K562 (cell line): ENCODE measurements around the gene WDR20. TPM values are rescaled to one million over a fixed set of nuclear protein-coding genes. Genes with fewer than 3 reads are reported as not detected.
A peak's percentile ranks its signal among the peaks of the same experiment; 100 is the strongest.

ENCODE experiments used
- ATAC-seq: fragments of 200-7000 bp; cut with Tn5 transposase; 3 replicates; pipeline ENCODE4 v1.9.1; 2020; ENCODE audit warnings: moderate library complexity
- BruUV-seq: library from RNA; stranded (reverse); fragments of 400-500 nt; replicated peaks from 2 replicates; lab custom pipeline; 2021; lab: Mats Ljungman, UMichigan
- CTCF ChIA-PET: fragments of 300-600 bp; formaldehyde crosslinking; extraction: SDS; loops from one replicate; lab custom pipeline; 2021; ENCODE audit warnings: low intra/inter-chr PET ratio; lab: Yijun Ruan, JAX
- POLR2A ChIA-PET: fragments of 300-600, 350-650 bp; sonication (Branson Sonifier 250); formaldehyde crosslinking; extraction: SDS; loops from one replicate; lab custom pipeline; 2021; ENCODE audit warnings: antibody characterized with exemption, inconsistent platforms; lab: Yijun Ruan, JAX
- DNase-seq, 4 experiments: peaks; one replicate each; pipeline versions ENCODE4 v3.0.0 to v3.0.0-alpha.2; 2011 to 2018; ENCODE audit warnings: low spot score in 3 of 4, mixed read lengths in 3 of 4; ENCODE audit errors: extremely low read depth in 1 of 4
- FAIRE-seq: peaks from 2 replicates; lab custom pipeline; 2011; peaks lifted over from hg19 to GRCh38; lab: Jason Lieb, UNC
- H2AFZ ChIP-seq: 2 replicates; pipeline ENCODE4 v1.6.0; 2011; ENCODE audit warnings: low read depth, low read length, control low read depth, inconsistent platforms
- H3K27ac ChIP-seq: fragments of 200-600 bp; 3 replicates; pipeline ENCODE4 v1.8.0; 2011; ENCODE audit warnings: low read depth, mild to moderate bottlenecking, control low read depth, inconsistent platforms, low read length, moderate library complexity, mixed read lengths; ENCODE audit errors: extremely low read depth
- H3K27me3 ChIP-seq, 2 experiments: fragments of 300-600 bp in 1 of 2; 2 replicates in 1 of 2; 3 replicates in 1 of 2; pipeline versions ENCODE4 v1.6.0 to v1.8.0; 2011; ENCODE audit warnings: inconsistent platforms in 2 of 2, low read length in 2 of 2, mild to moderate bottlenecking in 1 of 2, mixed read lengths in 1 of 2, moderate library complexity in 1 of 2; ENCODE audit not compliant: control insufficient read depth in 2 of 2, insufficient read depth in 2 of 2
- H3K36me3 ChIP-seq: fragments of 300-600 bp; 3 replicates; pipeline ENCODE4 v1.8.0; 2011; ENCODE audit warnings: mild to moderate bottlenecking, low read length, inconsistent platforms; ENCODE audit not compliant: control insufficient read depth, insufficient read depth
- H3K4me1 ChIP-seq, 2 experiments: fragments of 200-600 bp in 1 of 2; replicated peaks in 1 of 2; 2 replicates in 1 of 2; 3 replicates in 1 of 2; pipeline versions ENCODE4 v1.5.1 to v1.8.0; 2011; ENCODE audit warnings: inconsistent platforms in 2 of 2, low read length in 2 of 2, mild to moderate bottlenecking in 1 of 2, mixed read lengths in 1 of 2, moderate library complexity in 1 of 2; ENCODE audit not compliant: control insufficient read depth in 2 of 2, insufficient read depth in 2 of 2
- H3K4me2 ChIP-seq: 2 replicates; pipeline ENCODE4 v1.6.1; 2011; ENCODE audit warnings: low read length, control low read depth, inconsistent platforms, mixed read lengths; ENCODE audit not compliant: insufficient read depth
- H3K4me3 ChIP-seq: fragments of 200-600 bp; sonication (generic), shearing (Covaris generic); 2 replicates; pipeline ENCODE4 v1.5.1; 2016; ENCODE audit warnings: control low read depth, inconsistent platforms
- H3K79me2 ChIP-seq: fragments of 200-600 bp; 3 replicates; pipeline ENCODE4 v1.8.0; 2011; ENCODE audit warnings: low read length, inconsistent platforms; ENCODE audit not compliant: control insufficient read depth, insufficient read depth
- H3K9ac ChIP-seq, 2 experiments: 2 replicates each; pipeline versions ENCODE4 v1.6.0 to v1.6.1; 2011; ENCODE audit warnings: low read depth in 2 of 2, low read length in 2 of 2, control low read depth in 1 of 2, inconsistent platforms in 1 of 2, mild to moderate bottlenecking in 1 of 2, mixed read lengths in 1 of 2; ENCODE audit not compliant: insufficient read depth in 1 of 2
- H3K9me1 ChIP-seq: one replicate; pipeline ENCODE4 v1.6.0; 2011; ENCODE audit warnings: inconsistent platforms, mild to moderate bottlenecking, low read length, moderate library complexity; ENCODE audit not compliant: control insufficient read depth, insufficient read depth
- H3K9me3 ChIP-seq: replicated peaks from 2 replicates; pipeline ENCODE4 v1.5.1; 2011; ENCODE audit warnings: low read depth, low read length, inconsistent platforms; ENCODE audit not compliant: control insufficient read depth, insufficient read depth
- H4K20me1 ChIP-seq: replicated peaks from 2 replicates; pipeline ENCODE4 v1.6.1; 2011; ENCODE audit warnings: low read length, inconsistent platforms, mixed read lengths; ENCODE audit not compliant: control insufficient read depth, insufficient read depth
- HDGF ChIP-seq: fragments of 450-650 bp; IDR thresholded peaks from 2 replicates; pipeline ENCODE4 v1.6.1; 2016
- KLF1 ChIP-seq: fragments of 450-650 bp; IDR thresholded peaks from 2 replicates; pipeline ENCODE4 v1.6.1; 2016; ENCODE audit warnings: missing genetic modification characterization, missing compliant biosample characterization
- MAZ ChIP-seq, 2 experiments: fragments of 450-650 bp in 1 of 2; sonication (generic) in 1 of 2; formaldehyde crosslinking; IDR thresholded peaks in 1 of 2; conservative IDR thresholded peaks in 1 of 2; 2 replicates each; pipeline versions ENCODE4 v1.4.0 to v1.5.0; 2020; ENCODE audit warnings: mild to moderate bottlenecking in 1 of 2, missing genetic modification reagents in 1 of 2
- WGBS: fragments of 100-300 bp; shearing (Covaris generic); methylation state at CpG from one replicate; pipeline ENCODE4 v1.1.6; 2016; ENCODE audit warnings: low coverage, mixed read lengths; ENCODE audit not compliant: insufficient coverage; ENCODE audit errors: missing lambda C conversion rate; 5-methylcytosine and 5-hydroxymethylcytosine counted together
- in situ Hi-C: fragments of 300-500 bp; cut with MboI; formaldehyde crosslinking; loops from 4 replicates; pipeline ENCODE4 v1.15.0; 2018; ENCODE audit warnings: inconsistent platforms, mixed read lengths
- intact Hi-C: fragments of 100-400 bp; cut with micrococcal nuclease; formaldehyde crosslinking; loops from 2 replicates; pipeline ENCODE4 v1.14.2; 2022
- polyA plus RNA-seq, 8 experiments: library from polyadenylated mRNA; depleted of rRNA in 4 of 8; stranded (reverse) in 5 of 8; unstranded in 3 of 8; fragments of >200 nt; fragmentation: Nextera tagmentation in 2 of 8; fragmentation: Illumina TruSeq in 1 of 8; extraction: Ambion mirVana in 2 of 8; extraction: Trizol in 1 of 8; gene quantifications; 2 replicates each; pipeline versions ENCODE4 v1.2.1 to v1.2.3, GENCODE V29; 2011 to 2014; ENCODE audit warnings: inconsistent platforms in 1 of 8, missing spikeins in 1 of 8
- total RNA-seq, 7 experiments: library from RNA; depleted of rRNA in 6 of 7; stranded (reverse); fragments of >200 nt in 6 of 7; fragmentation: Illumina TruSeq in 2 of 7; extraction: Trizol in 2 of 7; gene quantifications; 2 replicates each; pipeline versions ENCODE4 v1.2.1 to v1.2.3, GENCODE V29; 2011 to 2021; ENCODE audit warnings: low replicate concordance in 1 of 7
- TF ChIP-seq, protein P1 (sequence below): fragments of 450-650 bp; IDR thresholded peaks from 2 replicates; pipeline ENCODE4 v1.6.1; 2017; ENCODE audit warnings: mild to moderate bottlenecking, moderate library complexity

The WDR20 gene
- total and polyA plus RNA-seq, 9 of the 15 experiments (the other 6 are each of a cell fraction or from before 2014, with no cell fraction given): 7.0 to 15.3 (median 11.8) TPM

DNA sequence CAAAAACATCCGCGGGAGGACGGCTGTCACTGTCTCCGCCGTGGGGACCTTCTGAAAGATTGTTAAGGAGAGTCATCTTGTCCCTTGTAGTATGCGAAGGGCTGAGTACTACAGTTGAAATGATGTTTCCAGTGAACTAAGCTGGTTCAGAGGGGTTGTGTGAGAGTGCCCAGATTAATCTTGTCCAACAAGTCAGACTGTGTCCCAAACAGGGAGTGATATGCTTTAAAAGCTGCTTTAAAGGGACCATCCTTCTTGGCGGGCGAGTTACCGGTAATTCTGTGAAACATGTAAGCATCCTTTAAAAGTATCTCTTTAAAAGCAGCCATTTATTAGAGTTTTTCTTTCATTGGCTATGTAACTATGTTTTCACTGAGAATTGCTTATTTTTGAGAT lies 1.1 kb downstream of the WDR20 start:
- POLR2A ChIA-PET: interaction anchor here (1.0 to 1.9 kb wide), 3 partner anchors 13 to 41 kb away, joined by 3 to 6 read pairs (median 4); no protein-coding TSS in a partner anchor
- FAIRE-seq (peak; percentile 56), ATAC-seq (peak; percentile 20; the same call in 2 of the 3 replicates), DNase-seq (peak in 1 of 4 experiments; percentile 43)
- Histone ChIP-seq H3K9me3 (no peaks in the 10 kb centered on the region), H3K27ac (peak overlapping the region; percentile 85; the same call in 2 of the 3 replicates), H3K9ac (peak overlapping the region; percentile 94 to 96), H3K4me2 (peak overlapping the region; percentile 94), H2AFZ (peak overlapping the region; percentile 38; the same call in 1 of the 2 replicates), H3K4me1 (peaks cover 3 to 12% of the 10 kb centered on the region in 2 experiments; a peak in 4 of 5 replicates), H3K9me1 (no peaks in the 10 kb centered on the region), H3K4me3 (peak overlapping the region; percentile 87), H3K79me2 (peaks cover 65% of the 10 kb centered on the region), H3K27me3 (no peaks in the 10 kb centered on the region), H4K20me1 (peaks cover 10% of the 10 kb centered on the region; the same call in 1 of the 2 replicates), H3K36me3 (peaks cover 4% of the 10 kb centered on the region; the same call in 1 of the 3 replicates)
- intact Hi-C loops: no loop called here
- WGBS: 3% methylated on average over 9 of the region's 9 CpGs
- in situ Hi-C loops: no loop called here
- CTCF ChIA-PET: interaction anchor here (0.7 kb wide), 1 partner anchor 78 kb away, joined by 3 read pairs; no protein-coding TSS in a partner anchor
- TF ChIP-seq KLF1 (tag) (no peak), HDGF (0 out of 2 replicates have a peak, but pooled peaks have one; percentile 8), MAZ (CRISPR knock-in tag; conservative IDR thresholded peaks at IDR 0.05 in 1 of 2, IDR thresholded peaks at IDR 0.05 in 1 of 2) (peak in 1 of 2 experiments; percentile 2; a peak in 1 of 4 replicates)
- BruUV-seq: no TSS peak

DNA sequence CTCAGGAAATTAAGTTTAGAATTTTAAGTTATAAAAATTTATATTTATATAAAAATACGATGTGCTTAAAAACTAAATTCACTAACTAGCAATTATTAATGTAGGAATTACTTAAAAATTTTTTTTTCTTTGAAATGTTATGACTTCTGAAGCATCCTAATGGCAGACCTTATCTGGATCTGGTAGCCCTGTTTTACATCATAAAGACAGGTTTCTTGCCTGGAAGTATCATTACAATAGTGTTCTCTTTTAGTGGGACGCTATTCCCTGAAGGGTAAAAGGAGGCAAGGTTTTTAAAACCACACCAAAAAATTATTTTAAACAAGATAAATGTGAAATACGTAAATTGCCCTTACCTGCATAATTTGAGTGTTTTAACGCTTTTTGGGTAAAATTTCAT lies 2.1 kb downstream of the WDR20 start:
- peaks cover 10% of the 10 kb centered on the region; the same call in 1 of the 2 replicates for H4K20me1 ChIP-seq
- H3K9me3 ChIP-seq: no peaks in the 10 kb centered on the region
- H3K9ac ChIP-seq: no peak overlapping the region
- CTCF ChIA-PET: no interaction called here
- in situ Hi-C loops: no loop called here
- H3K79me2 ChIP-seq: peaks cover 75% of the 10 kb centered on the region
- intact Hi-C loops: no loop called here
- H3K27me3 ChIP-seq: no peaks in the 10 kb centered on the region
- H3K9me1 ChIP-seq: no peaks in the 10 kb centered on the region
- H3K27ac ChIP-seq: no peak overlapping the region
- no peak for ATAC-seq
- WGBS: 48% methylated on average over 4 of the region's 4 CpGs
- H3K36me3 ChIP-seq: peaks cover 4% of the 10 kb centered on the region; the same call in 1 of the 3 replicates
- H3K4me3 ChIP-seq: no peak overlapping the region
- BruUV-seq: no TSS peak
- H3K4me2 ChIP-seq: no peak overlapping the region; the same call in 1 of the 2 replicates
- POLR2A ChIA-PET: interaction anchor here (1.0 to 1.9 kb wide), 3 partner anchors 12 to 40 kb away, joined by 3 to 6 read pairs (median 4); no protein-coding TSS in a partner anchor
- H3K4me1 ChIP-seq: peaks cover 3 to 12% of the 10 kb centered on the region in 2 experiments; a peak in 4 of 5 replicates
- DNase-seq: no peak
- no peak for FAIRE-seq
- no peak overlapping the region for H2AFZ ChIP-seq
- TF ChIP-seq, protein P1, sequence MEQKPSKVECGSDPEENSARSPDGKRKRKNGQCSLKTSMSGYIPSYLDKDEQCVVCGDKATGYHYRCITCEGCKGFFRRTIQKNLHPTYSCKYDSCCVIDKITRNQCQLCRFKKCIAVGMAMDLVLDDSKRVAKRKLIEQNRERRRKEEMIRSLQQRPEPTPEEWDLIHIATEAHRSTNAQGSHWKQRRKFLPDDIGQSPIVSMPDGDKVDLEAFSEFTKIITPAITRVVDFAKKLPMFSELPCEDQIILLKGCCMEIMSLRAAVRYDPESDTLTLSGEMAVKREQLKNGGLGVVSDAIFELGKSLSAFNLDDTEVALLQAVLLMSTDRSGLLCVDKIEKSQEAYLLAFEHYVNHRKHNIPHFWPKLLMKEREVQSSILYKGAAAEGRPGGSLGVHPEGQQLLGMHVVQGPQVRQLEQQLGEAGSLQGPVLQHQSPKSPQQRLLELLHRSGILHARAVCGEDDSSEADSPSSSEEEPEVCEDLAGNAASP: no peak
